ENCODE data around the gene CHRD. TPM values are rescaled to one million over a fixed set of nuclear protein-coding genes. Genes with fewer than 3 reads are reported as not detected.

Gene CHRD
- total RNA-seq, 1 experiment from 2014 or later, result 2.7 TPM

DNA sequence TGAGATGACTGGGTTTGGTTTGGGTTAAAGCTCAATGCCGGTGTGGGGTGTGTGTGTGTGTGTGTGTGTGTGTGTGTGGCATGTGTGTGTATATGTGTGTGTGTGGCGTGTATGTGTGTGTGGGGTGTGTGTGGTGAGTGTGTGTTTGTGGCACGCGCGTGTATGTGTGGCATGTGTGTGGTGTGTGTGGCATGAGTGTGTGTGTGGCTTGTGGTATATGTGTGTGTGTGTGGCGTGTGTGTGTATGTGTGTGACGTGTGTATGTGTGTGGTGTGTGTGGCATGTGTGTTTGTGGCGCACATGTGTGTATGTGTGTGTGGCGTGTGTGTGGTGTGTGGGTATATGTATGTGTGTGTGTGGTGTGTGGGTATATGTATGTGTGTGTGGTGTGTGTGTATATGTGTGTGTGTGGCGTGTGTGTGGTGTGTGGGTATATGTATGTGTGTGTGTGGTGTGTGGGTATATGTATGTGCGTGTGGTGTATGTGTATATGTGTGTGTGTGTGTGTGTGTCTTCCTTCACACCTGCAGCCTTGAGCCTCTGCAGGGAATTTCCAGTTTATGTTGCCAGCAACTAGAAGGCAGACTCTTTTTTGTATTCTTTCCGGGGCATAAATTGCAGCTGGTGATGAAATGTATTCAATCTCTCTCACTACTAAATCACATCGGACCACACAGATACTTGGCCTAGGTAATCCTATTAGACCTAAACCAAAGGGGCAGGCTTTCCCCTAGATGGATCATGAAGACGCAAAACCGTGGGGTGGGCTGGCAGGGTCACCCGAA, 34.8 kb downstream of the CHRD start (continued):
- TF ChIP-seq ESRRA (CRISPR knock-in tag; IDR thresholded peaks at IDR 0.05; ENCODE audit: borderline replicate concordance) (no peak), ATF3 (CRISPR knock-in tag; conservative IDR thresholded peaks at IDR 0.05) (no peak), ATF1 (CRISPR knock-in tag; IDR thresholded peaks at IDR 0.05) (no peak), PRRX2 (CRISPR knock-in tag; IDR thresholded peaks at IDR 0.05) (no peak), TEAD1 (CRISPR knock-in tag; IDR thresholded peaks at IDR 0.05) (no peak), ZNF425 (CRISPR knock-in tag; conservative IDR thresholded peaks at IDR 0.05) (no peak)
- TF ChIP-seq, protein P1, sequence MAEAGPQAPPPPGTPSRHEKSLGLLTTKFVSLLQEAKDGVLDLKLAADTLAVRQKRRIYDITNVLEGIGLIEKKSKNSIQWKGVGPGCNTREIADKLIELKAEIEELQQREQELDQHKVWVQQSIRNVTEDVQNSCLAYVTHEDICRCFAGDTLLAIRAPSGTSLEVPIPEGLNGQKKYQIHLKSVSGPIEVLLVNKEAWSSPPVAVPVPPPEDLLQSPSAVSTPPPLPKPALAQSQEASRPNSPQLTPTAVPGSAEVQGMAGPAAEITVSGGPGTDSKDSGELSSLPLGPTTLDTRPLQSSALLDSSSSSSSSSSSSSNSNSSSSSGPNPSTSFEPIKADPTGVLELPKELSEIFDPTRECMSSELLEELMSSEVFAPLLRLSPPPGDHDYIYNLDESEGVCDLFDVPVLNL (CRISPR knock-in tag; IDR thresholded peaks at IDR 0.05; ENCODE audit: borderline replicate concordance, low read depth), result no peak

DNA sequence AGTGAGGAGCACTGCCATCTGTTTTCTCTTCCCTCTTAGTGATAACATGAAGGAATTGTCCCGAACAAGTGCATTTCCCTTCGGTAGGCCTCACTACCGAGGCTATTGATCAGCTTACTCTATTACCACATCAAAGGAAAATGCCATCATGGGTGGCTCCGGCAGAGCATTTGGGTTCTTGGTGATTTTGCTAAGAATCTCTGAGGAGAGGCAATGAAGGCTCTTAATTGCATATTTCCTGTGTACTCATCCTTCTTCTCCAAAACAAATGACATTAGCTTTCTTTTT, 35.3 kb downstream of the CHRD start:
- Mint-ChIP-seq H3K4me1 (no peaks in the 10 kb centered on the region; the same call in 1 of the 2 replicates), H3K36me3 (no peaks in the 10 kb centered on the region), H3K27ac (no peak overlapping the region), H3K27me3 (ENCODE audit: low read depth) (no peaks in the 10 kb centered on the region), H3K4me3 (no peak overlapping the region), H3K9me3 (no peaks in the 10 kb centered on the region)
- TF ChIP-seq ZBTB43 (CRISPR knock-in tag; IDR thresholded peaks at IDR 0.05) (no peak), SMAD4 (CRISPR knock-in tag; IDR thresholded peaks at IDR 0.05) (no peak), TP53 (CRISPR knock-in tag; IDR thresholded peaks at IDR 0.05) (no peak), ESRRA (CRISPR knock-in tag; IDR thresholded peaks at IDR 0.05; ENCODE audit: borderline replicate concordance) (no peak), ATF2 (CRISPR knock-in tag; IDR thresholded peaks at IDR 0.05; ENCODE audit: borderline replicate concordance, low read depth) (no peak), NR2C2 (CRISPR knock-in tag; IDR thresholded peaks at IDR 0.05) (no peak), HMGA2 (CRISPR knock-in tag; IDR thresholded peaks at IDR 0.05) (no peak), IRF2 (CRISPR knock-in tag; IDR thresholded peaks at IDR 0.05; ENCODE audit: borderline replicate concordance, low read depth) (no peak), NR3C1 (CRISPR knock-in tag; conservative IDR thresholded peaks at IDR 0.05; ENCODE audit: low read depth) (no peak), NFE2L1 (CRISPR knock-in tag; IDR thresholded peaks at IDR 0.05) (no peak), FOXK1 (CRISPR knock-in tag; IDR thresholded peaks at IDR 0.05) (no peak), ZNF416 (CRISPR knock-in tag; IDR thresholded peaks at IDR 0.05) (no peak), MXD4 (CRISPR knock-in tag; IDR thresholded peaks at IDR 0.05; ENCODE audit: borderline replicate concordance) (no peak), ZNF138 (CRISPR knock-in tag; conservative IDR thresholded peaks at IDR 0.05) (no peak), MYBL2 (CRISPR knock-in tag; IDR thresholded peaks at IDR 0.05) (no peak)
- TF ChIP-seq, protein P1 (CRISPR knock-in tag; IDR thresholded peaks at IDR 0.05; ENCODE audit: borderline replicate concordance, low read depth), result no peak
- ChIA-PET POLR2A (no interaction called here), CTCF (interaction anchor here (0.6 to 3.9 kb wide), 5 partner anchors 44 to 499 kb away, joined by 3 to 18 read pairs (median 3); no protein-coding TSS in a partner anchor)
- no peak for DNase-seq (ENCODE audit: low spot score)
- ATAC-seq, result no peak
